NCI-H1105 treated with DMSO at 0.1 percent for 48 hours (cell line): ENCODE data around the gene TRIM58.

ENCODE experiments used
- DNase-seq: peaks from one replicate; lab custom pipeline; 2025; lab: John Stamatoyannopoulos, UW

Gene TRIM58

GRCh38 chr1:247857069-247857984 lies at the start of gene TRIM58:
TRIM58 (plus strand) TSS chr1:247857187; CDS start chr1:247857247, 60 bp downstream.
- no peak for DNase-seq

- DNase-seq: no peak
Observed at GRCh38 chr1:247812637-247813036, 44.4 kb upstream of the TRIM58 start.

GRCh38 chr1:247822060-247822459 lies 34.9 kb upstream of the TRIM58 start:
- DNase-seq: no peak

GRCh38 chr1:247824023-247824422 lies 33.0 kb upstream of the TRIM58 start, which contains the start of gene OR14A16:
OR14A16 (minus strand) TSS chr1:247824119; CDS start chr1:247815729, 8,390 bp downstream.
- DNase-seq: no peak

- DNase-seq: no peak
Observed at GRCh38 chr1:247825362-247825761, 31.6 kb upstream of the TRIM58 start.

GRCh38 chr1:247829656-247830055 lies 27.3 kb upstream of the TRIM58 start:
- DNase-seq: no peak

- no peak for DNase-seq
Observed at GRCh38 chr1:247833601-247834000, 23.4 kb upstream of the TRIM58 start.

- no peak for DNase-seq
Observed at GRCh38 chr1:247840818-247841217, 16.2 kb upstream of the TRIM58 start.

GRCh38 chr1:247841796-247842195 lies 15.2 kb upstream of the TRIM58 start, which contains the start of gene OR11L1:
OR11L1 (minus strand) TSS chr1:247841896; CDS start chr1:247841896, 0 bp downstream.
- no peak for DNase-seq

GRCh38 chr1:247843411-247843810 lies 13.6 kb upstream of the TRIM58 start:
- DNase-seq: no peak

GRCh38 chr1:247845011-247845692 lies 11.8 kb upstream of the TRIM58 start:
- no peak for DNase-seq

- no peak for DNase-seq
Observed at GRCh38 chr1:247845693-247846017, 11.3 kb upstream of the TRIM58 start.

- DNase-seq: no peak
Observed at GRCh38 chr1:247848346-247848745, 8.6 kb upstream of the TRIM58 start.

- no peak for DNase-seq
Observed at GRCh38 chr1:247849616-247850015, 7.4 kb upstream of the TRIM58 start.

- DNase-seq: no peak
Observed at GRCh38 chr1:247854899-247855545, 2.0 kb upstream of the TRIM58 start.

- DNase-seq: no peak
Observed at GRCh38 chr1:247855911-247856310, 1.1 kb upstream of the TRIM58 start.

- no peak for DNase-seq
Observed at GRCh38 chr1:247857985-247858619, 1.1 kb downstream of the TRIM58 start.

GRCh38 chr1:247862756-247863155 lies 5.8 kb downstream of the TRIM58 start:
- no peak for DNase-seq

- DNase-seq: no peak
Observed at GRCh38 chr1:247864644-247865043, 7.7 kb downstream of the TRIM58 start.

- no peak for DNase-seq
Observed at GRCh38 chr1:247865416-247865815, 8.4 kb downstream of the TRIM58 start.

GRCh38 chr1:247883346-247883745 lies 26.4 kb downstream of the TRIM58 start:
- no peak for DNase-seq

- DNase-seq: no peak
Observed at GRCh38 chr1:247884797-247885413, 27.9 kb downstream of the TRIM58 start.
